GM12878 (cell line): Measurements from ENCODE around the gene CAPN7. TPM values are rescaled to one million over a fixed set of nuclear protein-coding genes. Genes with fewer than 3 reads are reported as not detected.

ENCODE experiments used
- ATAC-seq: fragments of 200-7000 bp; cut with Tn5 transposase; 3 replicates; pipeline ENCODE4 v1.9.1; 2020; ENCODE audit warnings: mild to moderate bottlenecking, moderate library complexity
- BruUV-seq: library from RNA; stranded (reverse); fragments of 400-500 nt; replicated peaks from 2 replicates; lab custom pipeline; 2021; lab: Mats Ljungman, UMichigan
- CTCF ChIA-PET: fragments of 300-600 bp; sonication (Branson Sonifier 250); formaldehyde crosslinking; extraction: SDS; loops from one replicate; lab custom pipeline; 2021; ENCODE audit warnings: inconsistent platforms; lab: Yijun Ruan, JAX
- POLR2A ChIA-PET: fragments of 350-600 bp; formaldehyde crosslinking; extraction: SDS; loops from one replicate; lab custom pipeline; 2021; ENCODE audit warnings: inconsistent platforms; lab: Charles Lee
- RAD21 ChIA-PET: fragments of 300-600 bp; sonication (Branson Sonifier 250); formaldehyde crosslinking; loops from one replicate; lab custom pipeline; 2023; ENCODE audit warnings: antibody characterized with exemption; ENCODE audit not compliant: unreplicated experiment; lab: Charles Lee
- SMC1A ChIA-PET: fragments of 300-600 bp; sonication (Branson Sonifier 250); formaldehyde crosslinking; loops from one replicate; lab custom pipeline; 2023; ENCODE audit not compliant: unreplicated experiment, uncharacterized antibody; lab: Charles Lee
- DNase-seq: peaks from one replicate; pipeline ENCODE4 v3.0.0-alpha.2; 2011; ENCODE audit warnings: low read depth, low spot score
- FAIRE-seq: peaks from 3 replicates; lab custom pipeline; 2011; peaks lifted over from hg19 to GRCh38; lab: Jason Lieb, UNC
- H2AFZ ChIP-seq: 2 replicates; pipeline ENCODE4 v1.6.0; 2011; ENCODE audit warnings: low read depth, low read length, control low read depth; ENCODE audit not compliant: control insufficient read depth
- H3K27ac ChIP-seq: 2 replicates; pipeline ENCODE4 v1.5.1; 2011; ENCODE audit warnings: control low read depth; ENCODE audit not compliant: control insufficient read depth, insufficient read depth
- H3K27me3 ChIP-seq, 2 experiments: replicated peaks in 1 of 2; 2 replicates each; pipeline versions ENCODE4 v1.6.0 to v1.6.1; 2011; ENCODE audit warnings: low read length in 1 of 2; ENCODE audit not compliant: control insufficient read depth in 2 of 2, insufficient read depth in 2 of 2
- H3K36me3 ChIP-seq, 2 experiments: 2 replicates each; pipeline ENCODE4 v1.5.1; 2011; ENCODE audit warnings: low read length in 1 of 2; ENCODE audit not compliant: control insufficient read depth in 2 of 2, insufficient read depth in 2 of 2
- H3K4me1 ChIP-seq: 2 replicates; pipeline ENCODE4 v1.6.1; 2011; ENCODE audit warnings: mild to moderate bottlenecking, low read length, moderate library complexity, mixed read lengths; ENCODE audit not compliant: control insufficient read depth, insufficient read depth
- H3K4me2 ChIP-seq: 2 replicates; pipeline ENCODE4 v1.6.0; 2011; ENCODE audit warnings: control low read depth; ENCODE audit not compliant: control insufficient read depth, insufficient read depth
- H3K4me3 ChIP-seq: fragments of 200-600 bp; sonication (generic); 2 replicates; pipeline ENCODE4 v1.5.1; 2016
- H3K79me2 ChIP-seq: 2 replicates; pipeline ENCODE4 v1.6.0; 2011; ENCODE audit warnings: low read length; ENCODE audit not compliant: control insufficient read depth, insufficient read depth
- H3K9ac ChIP-seq: 2 replicates; pipeline ENCODE4 v1.8.0; 2011; ENCODE audit warnings: low read length, control low read depth, mixed read lengths; ENCODE audit not compliant: control insufficient read depth, insufficient read depth
- H3K9me3 ChIP-seq: replicated peaks from 3 replicates; pipeline ENCODE4 v1.5.1; 2011; ENCODE audit warnings: mild to moderate bottlenecking, low read length; ENCODE audit not compliant: control insufficient read depth, insufficient read depth
- H4K20me1 ChIP-seq: 2 replicates; pipeline ENCODE4 v1.6.0; 2011; ENCODE audit not compliant: control insufficient read depth, insufficient read depth
- CHD4 ChIP-seq: fragments of 200-600 bp; sonication (generic); IDR thresholded peaks from 2 replicates; pipeline ENCODE4 v1.6.1; 2016; ENCODE audit warnings: mild to moderate bottlenecking
- GABPA ChIP-seq: IDR thresholded peaks from 2 replicates; pipeline ENCODE4 v1.6.1; 2014; ENCODE audit warnings: antibody characterized with exemption, low read depth, mild to moderate bottlenecking, inconsistent platforms
- HDAC2 ChIP-seq: fragments of 200-600 bp; sonication (generic); IDR thresholded peaks from 2 replicates; pipeline ENCODE4 v1.6.1; 2017
- NFYB ChIP-seq: IDR thresholded peaks from 2 replicates; pipeline ENCODE4 v1.6.1; 2011; ENCODE audit warnings: low read depth, mild to moderate bottlenecking, low read length, improper control_type of control experiment, moderate library complexity; ENCODE audit not compliant: insufficient read depth
- PML ChIP-seq: IDR thresholded peaks from 2 replicates; pipeline ENCODE4 v1.6.1; 2012; ENCODE audit warnings: low read length, inconsistent platforms
- RAD21 ChIP-seq: IDR thresholded peaks from 2 replicates; pipeline ENCODE4 v1.6.1; 2011; ENCODE audit warnings: mild to moderate bottlenecking, low read depth, low read length, moderate library complexity; ENCODE audit not compliant: insufficient read depth
- RCOR1 ChIP-seq: conservative IDR thresholded peaks from 2 replicates; pipeline ENCODE4 v1.6.1; 2012; ENCODE audit warnings: low read depth, low read length, improper control_type of control experiment
- WGBS: methylation state at CpG from one replicate; pipeline ENCODE4 v1.1.6; 2016; ENCODE audit warnings: low lambda C conversion rate; ENCODE audit not compliant: insufficient replicate concordance, insufficient coverage; ENCODE audit errors: missing lambda C conversion rate; 5-methylcytosine and 5-hydroxymethylcytosine counted together
- in situ Hi-C: fragments of 300-500 bp; cut with MboI; formaldehyde crosslinking; loops from 9 replicates; pipeline ENCODE4 v1.14.3; 2018; ENCODE audit warnings: mixed read lengths
- intact Hi-C: fragments of 100-400 bp; cut with micrococcal nuclease; formaldehyde crosslinking; loops from one replicate; pipeline ENCODE4 v1.14.2; 2022; ENCODE audit not compliant: unreplicated experiment
- polyA plus RNA-seq, 11 experiments: library from polyadenylated mRNA; depleted of rRNA in 4 of 11; unstranded in 6 of 11; stranded (reverse) in 5 of 11; fragments of >200 nt; fragmentation: Nextera tagmentation in 4 of 11; fragmentation: Illumina TruSeq in 1 of 11; extraction: Ambion mirVana in 4 of 11; extraction: Trizol in 1 of 11; gene quantifications; 1 replicate in 1 of 11; 2 replicates in 10 of 11; pipeline versions ENCODE4 v1.2.1 to v1.2.3, GENCODE V29; 2011 to 2016; ENCODE audit warnings: inconsistent platforms in 2 of 11, missing spikeins in 2 of 11, low read depth in 1 of 11
- total RNA-seq, 4 experiments: library from RNA; depleted of rRNA in 3 of 4; stranded (reverse); fragments of >200 nt in 3 of 4; fragmentation: Illumina TruSeq in 1 of 4; extraction: Trizol in 1 of 4; gene quantifications; 2 replicates each; pipeline versions ENCODE4 v1.2.1 to v1.2.3, GENCODE V29; 2013 to 2021
- TF ChIP-seq, protein P1 (sequence below): fragments of 150-350 bp; IDR thresholded peaks from 2 replicates; pipeline ENCODE4 v1.6.1; 2016; ENCODE audit warnings: low read depth, low read length
- TF ChIP-seq, protein P2 (sequence below): IDR thresholded peaks from 2 replicates; pipeline ENCODE4 v1.6.1; 2012; ENCODE audit warnings: low read length, inconsistent platforms
- TF ChIP-seq, protein P3 (sequence below): IDR thresholded peaks from 2 replicates; pipeline ENCODE4 v1.6.1; 2011; ENCODE audit warnings: borderline replicate concordance, low read depth, mild to moderate bottlenecking, moderate library complexity, mixed read lengths, low read length; ENCODE audit not compliant: insufficient read depth; ENCODE audit errors: extremely low read length
- TF ChIP-seq, protein P4 (sequence below): IDR thresholded peaks from 2 replicates; pipeline ENCODE4 v1.6.1; 2011; ENCODE audit warnings: mild to moderate bottlenecking, low read depth, low read length, moderate library complexity; ENCODE audit not compliant: insufficient replicate concordance
- TF ChIP-seq, protein P5 (sequence below): fragments of 450-650 bp; formaldehyde crosslinking; IDR thresholded peaks from 2 replicates; pipeline ENCODE4 v1.4.0; 2022; ENCODE audit warnings: mild to moderate bottlenecking, moderate library complexity

CAPN7 gene
- total and polyA plus RNA-seq, 10 of the 15 experiments (the other 5 are each of a cell fraction or from before 2014, with no cell fraction given) = 5.3 to 27.0 (median 18.2) TPM

DNA sequence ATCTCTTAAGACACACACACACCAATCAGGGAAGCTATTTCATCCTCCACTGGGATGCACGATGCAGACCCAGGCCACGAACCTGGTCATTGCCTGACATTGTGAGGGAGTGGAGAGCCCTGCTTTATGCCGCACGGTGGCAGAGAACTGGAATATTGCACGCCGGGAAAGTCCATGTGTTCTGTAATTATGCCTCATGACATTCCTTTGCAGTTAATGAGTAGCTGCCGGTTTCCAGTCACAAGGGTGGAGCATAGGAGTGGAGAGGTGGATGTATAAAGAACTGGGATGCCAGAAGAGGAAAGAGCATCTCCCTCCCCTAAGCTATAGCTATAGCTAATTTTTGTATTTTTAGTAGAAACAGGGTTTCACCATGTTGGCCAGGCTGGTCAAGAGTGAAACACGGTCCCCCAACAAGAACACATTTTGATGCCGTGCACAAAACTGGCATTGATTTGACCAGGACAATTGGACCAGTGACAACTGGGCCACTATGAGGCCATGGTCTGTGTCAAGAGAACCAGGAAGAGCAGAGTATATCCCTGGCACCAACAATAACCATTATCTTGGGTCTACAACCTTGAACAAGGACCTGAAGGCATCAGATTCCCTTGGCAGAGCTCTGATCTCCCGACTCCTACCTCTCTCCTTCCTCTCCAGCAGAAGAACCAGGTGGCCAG lies 74.9 kb downstream of the CAPN7 start:
- intact Hi-C loops (no loop called here), in situ Hi-C loops (no loop called here)
- Histone ChIP-seq H3K4me3 (no peak overlapping the region), H3K27me3 (no peaks in the 10 kb centered on the region), H3K9ac (no peak overlapping the region), H3K36me3 (peaks cover 0 to 14% of the 10 kb centered on the region in 2 experiments; a peak in 3 of 4 replicates), H3K4me2 (no peak overlapping the region), H2AFZ (no peak overlapping the region), H3K27ac (no peak overlapping the region), H3K9me3 (no peaks in the 10 kb centered on the region), H4K20me1 (no peaks in the 10 kb centered on the region), H3K4me1 (peaks cover 22% of the 10 kb centered on the region), H3K79me2 (no peaks in the 10 kb centered on the region; the same call in 1 of the 2 replicates)
- ChIA-PET POLR2A (no interaction called here), RAD21 (interaction anchor here (1.5 to 1.9 kb wide), 2 partner anchors 13 to 124 kb away, joined by 6 to 8 read pairs; no protein-coding TSS in a partner anchor), SMC1A (interaction anchor here (0.6 to 3.7 kb wide), 6 partner anchors 9 to 276 kb away, joined by 3 to 27 read pairs (median 3); no protein-coding TSS in a partner anchor), CTCF (interaction anchor here (1.1 to 3.5 kb wide), 7 partner anchors 11 to 173 kb away, joined by 3 to 16 read pairs (median 7); partner anchors contain the start of gene SH3BP5)
- ATAC-seq = no peak
- BruUV-seq = no TSS peak
- no peak for DNase-seq
- no peak for FAIRE-seq
- WGBS = 88% methylated on average over 10 of the region's 10 CpGs
- TF ChIP-seq GABPA = no peak
- no peak for TF ChIP-seq HDAC2
- TF ChIP-seq NFYB = no peak
- TF ChIP-seq, protein P1, sequence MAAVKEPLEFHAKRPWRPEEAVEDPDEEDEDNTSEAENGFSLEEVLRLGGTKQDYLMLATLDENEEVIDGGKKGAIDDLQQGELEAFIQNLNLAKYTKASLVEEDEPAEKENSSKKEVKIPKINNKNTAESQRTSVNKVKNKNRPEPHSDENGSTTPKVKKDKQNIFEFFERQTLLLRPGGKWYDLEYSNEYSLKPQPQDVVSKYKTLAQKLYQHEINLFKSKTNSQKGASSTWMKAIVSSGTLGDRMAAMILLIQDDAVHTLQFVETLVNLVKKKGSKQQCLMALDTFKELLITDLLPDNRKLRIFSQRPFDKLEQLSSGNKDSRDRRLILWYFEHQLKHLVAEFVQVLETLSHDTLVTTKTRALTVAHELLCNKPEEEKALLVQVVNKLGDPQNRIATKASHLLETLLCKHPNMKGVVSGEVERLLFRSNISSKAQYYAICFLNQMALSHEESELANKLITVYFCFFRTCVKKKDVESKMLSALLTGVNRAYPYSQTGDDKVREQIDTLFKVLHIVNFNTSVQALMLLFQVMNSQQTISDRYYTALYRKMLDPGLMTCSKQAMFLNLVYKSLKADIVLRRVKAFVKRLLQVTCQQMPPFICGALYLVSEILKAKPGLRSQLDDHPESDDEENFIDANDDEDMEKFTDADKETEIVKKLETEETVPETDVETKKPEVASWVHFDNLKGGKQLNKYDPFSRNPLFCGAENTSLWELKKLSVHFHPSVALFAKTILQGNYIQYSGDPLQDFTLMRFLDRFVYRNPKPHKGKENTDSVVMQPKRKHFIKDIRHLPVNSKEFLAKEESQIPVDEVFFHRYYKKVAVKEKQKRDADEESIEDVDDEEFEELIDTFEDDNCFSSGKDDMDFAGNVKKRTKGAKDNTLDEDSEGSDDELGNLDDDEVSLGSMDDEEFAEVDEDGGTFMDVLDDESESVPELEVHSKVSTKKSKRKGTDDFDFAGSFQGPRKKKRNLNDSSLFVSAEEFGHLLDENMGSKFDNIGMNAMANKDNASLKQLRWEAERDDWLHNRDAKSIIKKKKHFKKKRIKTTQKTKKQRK = no peak
- no peak for TF ChIP-seq RAD21
- TF ChIP-seq, protein P2, sequence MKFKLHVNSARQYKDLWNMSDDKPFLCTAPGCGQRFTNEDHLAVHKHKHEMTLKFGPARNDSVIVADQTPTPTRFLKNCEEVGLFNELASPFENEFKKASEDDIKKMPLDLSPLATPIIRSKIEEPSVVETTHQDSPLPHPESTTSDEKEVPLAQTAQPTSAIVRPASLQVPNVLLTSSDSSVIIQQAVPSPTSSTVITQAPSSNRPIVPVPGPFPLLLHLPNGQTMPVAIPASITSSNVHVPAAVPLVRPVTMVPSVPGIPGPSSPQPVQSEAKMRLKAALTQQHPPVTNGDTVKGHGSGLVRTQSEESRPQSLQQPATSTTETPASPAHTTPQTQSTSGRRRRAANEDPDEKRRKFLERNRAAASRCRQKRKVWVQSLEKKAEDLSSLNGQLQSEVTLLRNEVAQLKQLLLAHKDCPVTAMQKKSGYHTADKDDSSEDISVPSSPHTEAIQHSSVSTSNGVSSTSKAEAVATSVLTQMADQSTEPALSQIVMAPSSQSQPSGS = no peak
- TF ChIP-seq, protein P3, sequence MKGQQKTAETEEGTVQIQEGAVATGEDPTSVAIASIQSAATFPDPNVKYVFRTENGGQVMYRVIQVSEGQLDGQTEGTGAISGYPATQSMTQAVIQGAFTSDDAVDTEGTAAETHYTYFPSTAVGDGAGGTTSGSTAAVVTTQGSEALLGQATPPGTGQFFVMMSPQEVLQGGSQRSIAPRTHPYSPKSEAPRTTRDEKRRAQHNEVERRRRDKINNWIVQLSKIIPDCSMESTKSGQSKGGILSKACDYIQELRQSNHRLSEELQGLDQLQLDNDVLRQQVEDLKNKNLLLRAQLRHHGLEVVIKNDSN = no peak
- TF ChIP-seq, protein P4, sequence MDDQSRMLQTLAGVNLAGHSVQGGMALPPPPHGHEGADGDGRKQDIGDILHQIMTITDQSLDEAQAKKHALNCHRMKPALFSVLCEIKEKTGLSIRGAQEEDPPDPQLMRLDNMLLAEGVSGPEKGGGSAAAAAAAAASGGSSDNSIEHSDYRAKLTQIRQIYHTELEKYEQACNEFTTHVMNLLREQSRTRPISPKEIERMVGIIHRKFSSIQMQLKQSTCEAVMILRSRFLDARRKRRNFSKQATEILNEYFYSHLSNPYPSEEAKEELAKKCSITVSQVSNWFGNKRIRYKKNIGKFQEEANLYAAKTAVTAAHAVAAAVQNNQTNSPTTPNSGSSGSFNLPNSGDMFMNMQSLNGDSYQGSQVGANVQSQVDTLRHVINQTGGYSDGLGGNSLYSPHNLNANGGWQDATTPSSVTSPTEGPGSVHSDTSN = no peak
- TF ChIP-seq PML = no peak
- TF ChIP-seq, protein P5, sequence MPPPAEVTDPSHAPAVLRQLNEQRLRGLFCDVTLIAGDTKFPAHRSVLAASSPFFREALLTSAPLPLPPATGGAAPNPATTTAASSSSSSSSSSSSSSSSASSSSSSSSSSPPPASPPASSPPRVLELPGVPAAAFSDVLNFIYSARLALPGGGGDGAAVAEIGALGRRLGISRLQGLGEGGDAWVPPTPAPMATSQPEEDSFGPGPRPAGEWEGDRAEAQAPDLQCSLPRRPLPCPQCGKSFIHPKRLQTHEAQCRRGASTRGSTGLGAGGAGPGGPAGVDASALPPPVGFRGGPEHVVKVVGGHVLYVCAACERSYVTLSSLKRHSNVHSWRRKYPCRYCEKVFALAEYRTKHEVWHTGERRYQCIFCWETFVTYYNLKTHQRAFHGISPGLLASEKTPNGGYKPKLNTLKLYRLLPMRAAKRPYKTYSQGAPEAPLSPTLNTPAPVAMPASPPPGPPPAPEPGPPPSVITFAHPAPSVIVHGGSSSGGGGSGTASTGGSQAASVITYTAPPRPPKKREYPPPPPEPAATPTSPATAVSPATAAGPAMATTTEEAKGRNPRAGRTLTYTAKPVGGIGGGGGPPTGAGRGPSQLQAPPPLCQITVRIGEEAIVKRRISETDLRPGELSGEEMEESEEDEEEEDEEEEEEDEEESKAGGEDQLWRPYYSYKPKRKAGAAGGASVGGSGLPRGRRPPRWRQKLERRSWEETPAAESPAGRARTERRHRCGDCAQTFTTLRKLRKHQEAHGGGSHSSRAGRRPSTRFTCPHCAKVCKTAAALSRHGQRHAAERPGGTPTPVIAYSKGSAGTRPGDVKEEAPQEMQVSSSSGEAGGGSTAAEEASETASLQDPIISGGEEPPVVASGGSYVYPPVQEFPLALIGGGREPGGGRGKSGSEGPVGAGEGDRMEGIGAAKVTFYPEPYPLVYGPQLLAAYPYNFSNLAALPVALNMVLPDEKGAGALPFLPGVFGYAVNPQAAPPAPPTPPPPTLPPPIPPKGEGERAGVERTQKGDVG (CRISPR knock-in tag) = no peak
- no peak for TF ChIP-seq CHD4
- TF ChIP-seq RCOR1 = no peak
